CD14-positive monocyte (primary cell): ENCODE results near the gene MBNL2. TPM values are rescaled to one million over a fixed set of nuclear protein-coding genes. Genes with fewer than 3 reads are reported as not detected.

Source experiments
- DNase-seq, 3 donors: peaks; one replicate each; pipeline ENCODE4 v3.0.0-alpha.2; 2011 to 2022
- H2AFZ ChIP-seq: 2 replicates; pipeline ENCODE4 v1.6.0; 2012; ENCODE audit warnings: mild to moderate bottlenecking, low read depth, low read length, inconsistent platforms; ENCODE audit not compliant: insufficient read depth, poor library complexity, severe bottlenecking
- H3K27ac ChIP-seq, 2 donors: 1 replicate in 1 of 2; 2 replicates in 1 of 2; pipeline ENCODE4 v1.5.1; 2012 to 2013; ENCODE audit warnings: low read length in 2 of 2, control low read depth in 1 of 2, inconsistent platforms in 1 of 2, low read depth in 1 of 2, mild to moderate bottlenecking in 1 of 2
- H3K27me3 ChIP-seq, 2 donors: one replicate each; pipeline versions ENCODE4 v1.6.0 to v1.6.1; 2011 to 2013; ENCODE audit warnings: low read length in 2 of 2; ENCODE audit not compliant: control insufficient read depth in 2 of 2, insufficient read depth in 2 of 2
- H3K36me3 ChIP-seq, 2 donors: replicated peaks in 1 of 2; 1 replicate in 1 of 2; 2 replicates in 1 of 2; pipeline versions ENCODE4 v1.5.1 to v1.6.1; 2012 to 2013; ENCODE audit warnings: low read length in 2 of 2, control low read depth in 1 of 2, inconsistent platforms in 1 of 2, mild to moderate bottlenecking in 1 of 2; ENCODE audit not compliant: insufficient read depth in 2 of 2, control insufficient read depth in 1 of 2
- H3K4me1 ChIP-seq, 2 donors: 1 replicate in 1 of 2; 2 replicates in 1 of 2; pipeline versions ENCODE4 v1.5.1 to v1.6.1; 2012 to 2013; ENCODE audit warnings: low read length in 2 of 2, control low read depth in 1 of 2, inconsistent platforms in 1 of 2, mild to moderate bottlenecking in 1 of 2, moderate library complexity in 1 of 2; ENCODE audit not compliant: insufficient read depth in 2 of 2, control insufficient read depth in 1 of 2
- H3K4me2 ChIP-seq: replicated peaks from 2 replicates; pipeline ENCODE3; 2012; ENCODE audit warnings: low read length, moderate library complexity, mild to moderate bottlenecking; ENCODE audit not compliant: poor library complexity, severe bottlenecking; ENCODE audit errors: extremely low read depth
- H3K4me3 ChIP-seq, 3 experiments: fragments of 200-600 bp in 1 of 3; sonication (generic) in 1 of 3; replicated peaks in 1 of 3; 1 replicate in 2 of 3; 2 replicates in 1 of 3; pipeline ENCODE4 v1.5.1; 2011 to 2013; ENCODE audit warnings: low read length in 3 of 3, mild to moderate bottlenecking in 3 of 3, control low read depth in 2 of 3, low read depth in 2 of 3, inconsistent platforms in 1 of 3, moderate library complexity in 1 of 3
- H3K79me2 ChIP-seq: 2 replicates; pipeline ENCODE4 v1.6.0; 2012; ENCODE audit warnings: mild to moderate bottlenecking, control low read depth, inconsistent platforms, low read length, moderate library complexity; ENCODE audit not compliant: insufficient read depth
- H3K9ac ChIP-seq: 2 replicates; pipeline ENCODE4 v1.6.0; 2017; ENCODE audit warnings: low read length, mild to moderate bottlenecking; ENCODE audit not compliant: insufficient read depth, poor library complexity, severe bottlenecking
- H3K9me3 ChIP-seq, 2 donors: replicated peaks in 1 of 2; 1 replicate in 1 of 2; 2 replicates in 1 of 2; pipeline versions ENCODE4 v1.5.1 to v1.6.1; 2012 to 2013; ENCODE audit warnings: low read length in 2 of 2, control low read depth in 1 of 2; ENCODE audit not compliant: control insufficient read depth in 1 of 2, insufficient read depth in 1 of 2
- H4K20me1 ChIP-seq: 2 replicates; pipeline ENCODE4 v1.6.0; 2012; ENCODE audit warnings: mild to moderate bottlenecking, low read length, control low read depth, moderate library complexity; ENCODE audit not compliant: insufficient read depth
- H3K27ac Mint-ChIP-seq, 7 donors: one replicate each; pipeline ENCODE4 v1.8.0; 2020; ENCODE audit warnings: mild to moderate bottlenecking in 7 of 7, mixed read lengths in 7 of 7, moderate library complexity in 6 of 7, inconsistent platforms in 2 of 7
- H3K27me3 Mint-ChIP-seq, 3 donors: one replicate each; pipeline ENCODE4 v1.8.0; 2021 to 2022; ENCODE audit warnings: low read depth in 3 of 3, mild to moderate bottlenecking in 3 of 3, mixed read lengths in 3 of 3, moderate library complexity in 3 of 3, inconsistent platforms in 1 of 3
- H3K36me3 Mint-ChIP-seq, 2 donors: one replicate each; pipeline ENCODE4 v1.8.0; 2020; ENCODE audit warnings: mixed read lengths in 2 of 2, inconsistent platforms in 1 of 2, mild to moderate bottlenecking in 1 of 2
- H3K4me1 Mint-ChIP-seq: one replicate; pipeline ENCODE4 v1.8.0; 2020; ENCODE audit warnings: mild to moderate bottlenecking, mixed read lengths
- H3K4me3 Mint-ChIP-seq, 2 donors: one replicate each; pipeline ENCODE4 v1.8.0; 2020; ENCODE audit warnings: mild to moderate bottlenecking in 2 of 2, mixed read lengths in 2 of 2, moderate library complexity in 1 of 2
- H3K9me3 Mint-ChIP-seq, 7 donors: one replicate each; pipeline ENCODE4 v1.8.0; 2020 to 2022; ENCODE audit warnings: mixed read lengths in 7 of 7, mild to moderate bottlenecking in 6 of 7, moderate library complexity in 6 of 7, inconsistent platforms in 2 of 7
- WGBS: methylation state at CpG from one replicate; pipeline ENCODE4 v1.1.5; 2013; ENCODE audit warnings: missing lambda C conversion rate; ENCODE audit not compliant: insufficient coverage; 5-methylcytosine and 5-hydroxymethylcytosine counted together
- intact Hi-C, 2 donors: fragments of 100-400 bp; cut with micrococcal nuclease; formaldehyde crosslinking; loops; one replicate each; pipeline versions ENCODE4 v1.15.0 to v1.15.1; 2023
- polyA plus RNA-seq, 3 donors: library from polyadenylated mRNA; depleted of rRNA in 1 of 3; unstranded in 2 of 3; stranded (reverse) in 1 of 3; fragments of 300-500 nt in 2 of 3; fragments of >200 nt in 1 of 3; fragmentation: Illumina TruSeq in 2 of 3; gene quantifications; 1 replicate in 2 of 3; 2 replicates in 1 of 3; pipeline ENCODE4 v1.2.3, GENCODE V29; 2012 to 2021
- TF ChIP-seq, protein P1 (sequence below): fragments of 200-600 bp; IDR thresholded peaks from one replicate; pipeline ENCODE4 v1.8.0; 2022; ENCODE audit warnings: antibody characterized with exemption, mild to moderate bottlenecking

The MBNL2 gene
- polyA plus RNA-seq, 3 donors, result 8.5 to 15.5 (median 13.4) TPM

DNA sequence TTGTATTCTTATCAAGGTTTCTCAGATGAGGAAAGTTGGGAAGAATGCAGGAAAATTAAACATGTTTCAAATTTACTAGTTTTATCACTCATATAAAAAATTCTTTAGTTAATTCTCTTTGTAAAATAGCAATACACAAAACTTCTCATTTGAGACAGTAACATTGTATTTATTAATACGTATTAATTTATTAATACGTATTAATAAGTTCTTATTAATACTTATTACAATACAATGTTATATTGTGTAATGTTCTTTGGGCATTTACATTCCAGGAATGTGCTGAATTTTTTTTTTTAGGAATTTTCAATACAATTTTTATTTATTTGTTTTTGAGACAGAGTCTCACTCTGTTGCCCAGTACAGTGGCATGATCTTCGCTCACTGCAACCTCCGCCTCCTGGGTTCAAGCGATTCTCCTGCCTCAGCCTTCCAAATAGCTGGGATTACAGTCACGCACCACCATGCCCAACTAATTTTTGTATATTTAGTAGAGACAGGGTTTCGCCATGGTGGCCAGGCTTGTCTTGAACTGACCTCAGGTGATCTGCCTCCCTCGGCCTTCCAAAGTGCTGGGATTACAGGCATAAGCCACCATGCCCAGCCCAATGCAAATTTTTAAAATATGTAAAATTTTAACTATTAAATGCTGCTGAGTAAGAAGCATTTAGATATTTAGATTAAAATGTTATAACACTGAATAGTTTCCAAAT, 31.6 kb downstream of the MBNL2 start:
- Histone ChIP-seq H3K4me2 (no peak overlapping the region), H3K9me3 (no peaks in the 10 kb centered on the region), H3K27me3 (no peaks in the 10 kb centered on the region), H3K4me1 (peaks cover 10 to 12% of the 10 kb centered on the region in 2 donors), H3K9ac (no peak overlapping the region), H2AFZ (no peak overlapping the region), H3K36me3 (no peaks in the 10 kb centered on the region), H3K27ac (no peak overlapping the region), H3K79me2 (peaks cover 51% of the 10 kb centered on the region), H4K20me1 (peaks cover 89% of the 10 kb centered on the region), H3K4me3 (no peak overlapping the region)
- TF ChIP-seq, protein P1, sequence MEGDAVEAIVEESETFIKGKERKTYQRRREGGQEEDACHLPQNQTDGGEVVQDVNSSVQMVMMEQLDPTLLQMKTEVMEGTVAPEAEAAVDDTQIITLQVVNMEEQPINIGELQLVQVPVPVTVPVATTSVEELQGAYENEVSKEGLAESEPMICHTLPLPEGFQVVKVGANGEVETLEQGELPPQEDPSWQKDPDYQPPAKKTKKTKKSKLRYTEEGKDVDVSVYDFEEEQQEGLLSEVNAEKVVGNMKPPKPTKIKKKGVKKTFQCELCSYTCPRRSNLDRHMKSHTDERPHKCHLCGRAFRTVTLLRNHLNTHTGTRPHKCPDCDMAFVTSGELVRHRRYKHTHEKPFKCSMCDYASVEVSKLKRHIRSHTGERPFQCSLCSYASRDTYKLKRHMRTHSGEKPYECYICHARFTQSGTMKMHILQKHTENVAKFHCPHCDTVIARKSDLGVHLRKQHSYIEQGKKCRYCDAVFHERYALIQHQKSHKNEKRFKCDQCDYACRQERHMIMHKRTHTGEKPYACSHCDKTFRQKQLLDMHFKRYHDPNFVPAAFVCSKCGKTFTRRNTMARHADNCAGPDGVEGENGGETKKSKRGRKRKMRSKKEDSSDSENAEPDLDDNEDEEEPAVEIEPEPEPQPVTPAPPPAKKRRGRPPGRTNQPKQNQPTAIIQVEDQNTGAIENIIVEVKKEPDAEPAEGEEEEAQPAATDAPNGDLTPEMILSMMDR, result no peak
- peaks cover 0 to 4% (median 0%) of the 10 kb centered on the region in 3 donors for H3K27me3 Mint-ChIP-seq
- H3K4me3 Mint-ChIP-seq, result no peak overlapping the region
- no peak overlapping the region for H3K27ac Mint-ChIP-seq
- intact Hi-C loops, result no loop called here
- DNase-seq, result no peak
- H3K9me3 Mint-ChIP-seq, result peaks cover 0 to 2% (median 0%) of the 10 kb centered on the region in 7 donors
- peaks cover 17% of the 10 kb centered on the region for H3K4me1 Mint-ChIP-seq
- WGBS, result no CpG with 5 or more reads among the region's 8 CpGs
- peaks cover 3 to 13% of the 10 kb centered on the region in 2 donors for H3K36me3 Mint-ChIP-seq

DNA sequence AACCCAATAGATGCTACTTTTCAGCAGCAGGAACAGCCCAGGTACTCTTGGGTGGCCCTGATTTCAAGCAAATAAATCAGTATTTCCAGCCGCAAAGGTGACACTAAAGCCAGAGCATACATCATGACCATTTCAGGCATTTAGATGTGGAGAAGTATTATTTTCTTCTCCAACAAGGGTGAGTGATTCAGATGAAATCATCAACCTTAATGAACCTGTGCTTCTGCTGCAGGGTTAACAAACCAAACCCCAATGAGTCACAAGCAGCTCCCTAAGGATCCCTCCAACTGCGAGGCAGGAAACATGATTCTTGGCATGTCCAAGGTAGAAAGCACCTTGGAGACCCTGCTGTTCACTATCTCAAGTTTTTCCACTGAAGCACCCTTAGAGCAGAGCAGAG, 32.7 kb downstream of the MBNL2 start:
- no peak for DNase-seq
- Histone ChIP-seq H3K4me1 (peaks cover 10 to 12% of the 10 kb centered on the region in 2 donors), H3K27me3 (no peaks in the 10 kb centered on the region), H3K9ac (no peak overlapping the region), H3K36me3 (no peaks in the 10 kb centered on the region), H2AFZ (no peak overlapping the region), H4K20me1 (peaks cover 89% of the 10 kb centered on the region), H3K4me2 (no peak overlapping the region), H3K9me3 (no peaks in the 10 kb centered on the region), H3K4me3 (no peak overlapping the region), H3K79me2 (peaks cover 52% of the 10 kb centered on the region), H3K27ac (no peak overlapping the region)
- H3K27me3 Mint-ChIP-seq, result peaks cover 0 to 4% (median 3%) of the 10 kb centered on the region in 3 donors
- H3K27ac Mint-ChIP-seq, result no peak overlapping the region
- intact Hi-C loops, result no loop called here
- TF ChIP-seq, protein P1, result no peak
- no peak overlapping the region for H3K4me3 Mint-ChIP-seq
- peaks cover 0 to 2% (median 0%) of the 10 kb centered on the region in 7 donors for H3K9me3 Mint-ChIP-seq
- H3K4me1 Mint-ChIP-seq, result peaks cover 22% of the 10 kb centered on the region
- 100% methylated on average over 1 of the region's 2 CpGs for WGBS
- H3K36me3 Mint-ChIP-seq, result peaks cover 10 to 23% of the 10 kb centered on the region in 2 donors
